Measurements from ENCODE around the gene SCGB3A1. TPM values are rescaled to one million over a fixed set of nuclear protein-coding genes. Genes with fewer than 3 reads are reported as not detected.
A peak's percentile ranks its signal among the peaks of the same experiment; 100 is the strongest.

SCGB3A1 gene
- total RNA-seq, 1 experiment from 2014 or later: not detected

- POLR2A ChIA-PET: no interaction called here
- no peaks in the 10 kb centered on the region for H3K9me3 Mint-ChIP-seq
- CTCF ChIA-PET: interaction anchor here (1.0 to 2.1 kb wide), 2 partner anchors 9 to 23 kb away, joined by 3 to 10 read pairs; no protein-coding TSS in a partner anchor
Observed at GRCh38 chr5:180596668-180597231, 5.5 kb upstream of the SCGB3A1 start.

GRCh38 chr5:180596115-180596667 is 4.9 kb upstream of the SCGB3A1 start:
- TF ChIP-seq ESRRA (CRISPR knock-in tag; IDR thresholded peaks at IDR 0.05; ENCODE audit: borderline replicate concordance) (no peak), NFE2L1 (CRISPR knock-in tag; IDR thresholded peaks at IDR 0.05) (no peak), CTCF (IDR thresholded peaks at IDR 0.05) (no peak), GRHL2 (CRISPR knock-in tag; IDR thresholded peaks at IDR 0.05; ENCODE audit: insufficient replicate concordance, severe bottlenecking) (no peak), ZNF121 (CRISPR knock-in tag; IDR thresholded peaks at IDR 0.05) (no peak), ATF3 (CRISPR knock-in tag; conservative IDR thresholded peaks at IDR 0.05) (no peak), ARID4B (CRISPR knock-in tag; IDR thresholded peaks at IDR 0.05; ENCODE audit: borderline replicate concordance) (no peak), ELF4 (CRISPR knock-in tag; IDR thresholded peaks at IDR 0.05; ENCODE audit: low read depth) (no peak), NFATC4 (CRISPR knock-in tag; IDR thresholded peaks at IDR 0.05) (no peak), MLX (CRISPR knock-in tag; IDR thresholded peaks at IDR 0.05) (no peak), EMX1 (CRISPR knock-in tag; IDR thresholded peaks at IDR 0.05) (no peak), AR (CRISPR knock-in tag; IDR thresholded peaks at IDR 0.05) (no peak), ZNF512 (CRISPR knock-in tag; IDR thresholded peaks at IDR 0.05; ENCODE audit: borderline replicate concordance) (no peak)
- no peak overlapping the region for H3K4me3 Mint-ChIP-seq
- ATAC-seq (no peak), DNase-seq (ENCODE audit: low spot score) (peak; percentile 6)
- H3K27me3 Mint-ChIP-seq (ENCODE audit: low read depth): peaks cover 23% of the 10 kb centered on the region
- CTCF ChIA-PET: interaction anchor here (1.0 to 2.1 kb wide), 2 partner anchors 10 to 23 kb away, joined by 3 to 10 read pairs; no protein-coding TSS in a partner anchor
- H3K9me3 Mint-ChIP-seq: no peaks in the 10 kb centered on the region
- no peaks in the 10 kb centered on the region for H3K36me3 Mint-ChIP-seq
- POLR2A ChIA-PET: no interaction called here
- no peak overlapping the region for H3K27ac Mint-ChIP-seq
- H3K4me1 Mint-ChIP-seq: peaks cover 3% of the 10 kb centered on the region

More at GRCh38 chr5:180596668-180597231, 5.5 kb upstream of the SCGB3A1 start:
- Mint-ChIP-seq H3K27me3 (ENCODE audit: low read depth) (peaks cover 22% of the 10 kb centered on the region), H3K36me3 (no peaks in the 10 kb centered on the region), H3K4me3 (no peak overlapping the region), H3K4me1 (peaks cover 3% of the 10 kb centered on the region), H3K27ac (no peak overlapping the region)
- TF ChIP-seq IRF2 (CRISPR knock-in tag; IDR thresholded peaks at IDR 0.05; ENCODE audit: borderline replicate concordance, low read depth): no peak
- TF ChIP-seq ATF3 (CRISPR knock-in tag; conservative IDR thresholded peaks at IDR 0.05): no peak
- TF ChIP-seq ZNF263 (CRISPR knock-in tag; IDR thresholded peaks at IDR 0.05; ENCODE audit: low read depth): no peak
- ATAC-seq (no peak), DNase-seq (ENCODE audit: low spot score) (peak; percentile 4)

All from WTC11 (cell line).